SKM-1 treated with dmso at 0.1 percent for 144 hours (cell line): Measurements from ENCODE around the gene STEAP2.
"Not testable (repeated sequence)": the region's sequence is repeated elsewhere in the genome, so short reads cannot be mapped to it uniquely, and the experiment has no call there.

ENCODE experiments used
- DNase-seq: peaks from one replicate; lab custom pipeline; 2025; ENCODE audit not compliant: unreplicated experiment; lab: John Stamatoyannopoulos, UW

The STEAP2 gene

GRCh38 chr7:90232430-90232829 lies 20.9 kb downstream of the STEAP2 start:
- DNase-seq: no peak

- no peak for DNase-seq
These were observed 22.0 kb downstream of the STEAP2 start for GRCh38 chr7:90233569-90233968.

- no peak for DNase-seq
These were observed 25.3 kb downstream of the STEAP2 start for GRCh38 chr7:90236721-90237289.

- no peak for DNase-seq
These were observed 26.5 kb downstream of the STEAP2 start for GRCh38 chr7:90238022-90238421.

- DNase-seq: no peak
These were observed 27.0 kb downstream of the STEAP2 start for GRCh38 chr7:90238583-90238982.

- no peak for DNase-seq
These were observed 27.5 kb downstream of the STEAP2 start for GRCh38 chr7:90239050-90239449.

GRCh38 chr7:90239625-90240228 lies 28.2 kb downstream of the STEAP2 start:
- no peak for DNase-seq

- no peak for DNase-seq
These were observed 31.0 kb downstream of the STEAP2 start for GRCh38 chr7:90242369-90243168.

GRCh38 chr7:90243556-90243955 lies 32.0 kb downstream of the STEAP2 start:
- no peak for DNase-seq

GRCh38 chr7:90244565-90244908 lies 33.0 kb downstream of the STEAP2 start:
- no peak for DNase-seq

- peak; percentile 70 for DNase-seq
These were observed 33.6 kb downstream of the STEAP2 start, which contains the start of gene CFAP69 for GRCh38 chr7:90244909-90245851. Gene CFAP69 (plus strand): TSS chr7:90245174. CDS start chr7:90245425, 251 bp downstream.

GRCh38 chr7:90246171-90246570 lies 34.6 kb downstream of the STEAP2 start:
- DNase-seq: no peak

GRCh38 chr7:90248706-90249105 lies 37.2 kb downstream of the STEAP2 start:
- DNase-seq: no peak

GRCh38 chr7:90250601-90251303 lies 39.2 kb downstream of the STEAP2 start:
- DNase-seq: no peak

- no peak for DNase-seq
These were observed 39.7 kb downstream of the STEAP2 start for GRCh38 chr7:90251304-90251635.

GRCh38 chr7:90256011-90256410 lies 44.5 kb downstream of the STEAP2 start:
- not testable (repeated sequence) for DNase-seq

GRCh38 chr7:90256778-90257177 lies 45.2 kb downstream of the STEAP2 start:
- DNase-seq: no peak

GRCh38 chr7:90261441-90261840 lies 49.9 kb downstream of the STEAP2 start:
- DNase-seq: no peak

GRCh38 chr7:90262438-90262837 lies 50.9 kb downstream of the STEAP2 start:
- DNase-seq: peak; percentile 28

- DNase-seq: no peak
These were observed 55.3 kb downstream of the STEAP2 start for GRCh38 chr7:90266808-90267207.
